NCI-H2171 (cell line): Measurements from ENCODE around the gene CTRB1.
"Not testable (repeated sequence)": the region's sequence is repeated elsewhere in the genome, so short reads cannot be mapped to it uniquely, and the experiment has no call there.

Experiments
- DNase-seq: peaks from one replicate; lab custom pipeline; 2025; lab: John Stamatoyannopoulos, UW

CTRB1 gene

GRCh38 chr16:75241955-75242354 is 23.2 kb downstream of the CTRB1 start:
- no peak for DNase-seq

GRCh38 chr16:75242436-75243078 is 23.8 kb downstream of the CTRB1 start:
- DNase-seq, result not testable (repeated sequence)

- no peak for DNase-seq
Observed at GRCh38 chr16:75243667-75244224, 25.0 kb downstream of the CTRB1 start.

- no peak for DNase-seq
Observed at GRCh38 chr16:75244225-75244809, 25.5 kb downstream of the CTRB1 start.

- DNase-seq, result no peak
Observed at GRCh38 chr16:75244844-75245758, 26.3 kb downstream of the CTRB1 start.

GRCh38 chr16:75246504-75247205 is 27.9 kb downstream of the CTRB1 start:
- DNase-seq, result no peak

- no peak for DNase-seq
Observed at GRCh38 chr16:75247249-75247648, 28.5 kb downstream of the CTRB1 start.

GRCh38 chr16:75248142-75248535 is 29.4 kb downstream of the CTRB1 start:
- DNase-seq, result no peak

- DNase-seq, result no peak
Observed at GRCh38 chr16:75248536-75249380, 30.0 kb downstream of the CTRB1 start.

GRCh38 chr16:75249441-75249840 is 30.7 kb downstream of the CTRB1 start:
- DNase-seq, result no peak

GRCh38 chr16:75250089-75250808 is 31.5 kb downstream of the CTRB1 start:
- DNase-seq, result no peak

GRCh38 chr16:75250809-75251279 is 32.1 kb downstream of the CTRB1 start:
- DNase-seq, result no peak

- peak; percentile 64 for DNase-seq
Observed at GRCh38 chr16:75251280-75252048, 32.7 kb downstream of the CTRB1 start, which contains the start of gene BCAR1. BCAR1 (minus strand) TSS chr16:75251624; CDS start chr16:75251482, 142 bp downstream.

- DNase-seq, result no peak
Observed at GRCh38 chr16:75252049-75252864, 33.5 kb downstream of the CTRB1 start.

- DNase-seq, result no peak
Observed at GRCh38 chr16:75252946-75253911, 34.4 kb downstream of the CTRB1 start.

GRCh38 chr16:75254359-75254837 is 35.6 kb downstream of the CTRB1 start:
- no peak for DNase-seq

- DNase-seq, result no peak
Observed at GRCh38 chr16:75256059-75256571, 37.3 kb downstream of the CTRB1 start.
